Thyroid gland (tissue), 4 donors: ENCODE data around the gene SUCLG1. TPM values are rescaled to one million over a fixed set of nuclear protein-coding genes. Genes with fewer than 3 reads are reported as not detected.
"Not testable (repeated sequence)": the region's sequence is repeated elsewhere in the genome, so short reads cannot be mapped to it uniquely, and the experiment has no call there.

Experiments
- DNase-seq, 2 donors: peaks; one replicate each; pipeline ENCODE4 v3.0.0-alpha.2; 2019
- H3K27ac ChIP-seq, 3 donors: fragments of 200-600 bp; sonication (generic); 1 replicate in 2 of 3; 2 replicates in 1 of 3; pipeline ENCODE4 v1.5.1; 2016 to 2019; ENCODE audit warnings: mild to moderate bottlenecking in 1 of 3, moderate library complexity in 1 of 3
- H3K27me3 ChIP-seq: fragments of 200-600 bp; sonication (generic); one replicate; pipeline ENCODE4 v1.5.1; 2019
- H3K36me3 ChIP-seq, 2 donors: fragments of 200-600 bp; sonication (generic); one replicate each; pipeline ENCODE4 v1.5.1; 2016 to 2019
- H3K4me1 ChIP-seq, 2 donors: fragments of 200-600 bp; sonication (generic); one replicate each; pipeline ENCODE4 v1.5.1; 2017 to 2019
- H3K4me3 ChIP-seq, 3 donors: fragments of 200-600 bp; sonication (generic); replicated peaks in 1 of 3; 1 replicate in 2 of 3; 2 replicates in 1 of 3; pipeline ENCODE4 v1.5.1; 2016; ENCODE audit warnings: mild to moderate bottlenecking in 1 of 3
- H3K9me3 ChIP-seq: fragments of 200-600 bp; sonication (generic); one replicate; pipeline ENCODE4 v1.5.1; 2017
- CTCF ChIP-seq, 6 experiments: fragments of 200-600 bp in 3 of 6; fragments of 450-650 bp in 3 of 6; sonication (generic) in 3 of 6; IDR thresholded peaks; one replicate each; pipeline ENCODE4 v1.5.1; 2016 to 2019; ENCODE audit warnings: antibody characterized with exemption in 6 of 6, mild to moderate bottlenecking in 2 of 6, inconsistent platforms in 1 of 6, moderate library complexity in 1 of 6
- POLR2A ChIP-seq, 2 donors: fragments of 450-650 bp; IDR thresholded peaks; one replicate each; pipeline ENCODE4 v1.6.1; 2017; ENCODE audit warnings: antibody characterized with exemption in 2 of 2, mild to moderate bottlenecking in 2 of 2, moderate library complexity in 1 of 2
- WGBS, 2 donors: methylation state at CpG; one replicate each; pipeline ENCODE4 v1.1.5; 2017; 5-methylcytosine and 5-hydroxymethylcytosine counted together
- intact Hi-C: fragments of 100-400 bp; cut with DNase I; formaldehyde crosslinking; loops from one replicate; pipeline ENCODE4 v1.15.1; 2023
- total RNA-seq, 4 donors: library from RNA; depleted of rRNA; stranded (reverse); fragments of >200 nt; gene quantifications; one replicate each; pipeline ENCODE4 v1.2.3, GENCODE V29; 2016

The SUCLG1 gene
- total RNA-seq, 4 donors from 2014 or later: 109 to 169 (median 139) TPM

GRCh38 chr2:84417453-84418145, 41.5 kb downstream of the SUCLG1 start:
- DNase-seq: no peak
- Histone ChIP-seq H3K36me3 (peaks cover under 1 to 5% of the 10 kb centered on the region in 2 donors), H3K27ac (no peak overlapping the region), H3K4me1 (no peaks in the 10 kb centered on the region), H3K9me3 (no peaks in the 10 kb centered on the region), H3K4me3 (no peak overlapping the region), H3K27me3 (no peaks in the 10 kb centered on the region)
- intact Hi-C loops: no loop called here
- no peak for TF ChIP-seq CTCF (IDR thresholded peaks at IDR 0.05)
- no peak for TF ChIP-seq POLR2A (IDR thresholded peaks at IDR 0.05)
- WGBS, 2 donors: 85% methylated on average over 4 of the region's 4 CpGs

- no peak overlapping the region for H3K4me3 ChIP-seq
- H3K9me3 ChIP-seq: no peaks in the 10 kb centered on the region
- no peaks in the 10 kb centered on the region for H3K27me3 ChIP-seq
- no peak for DNase-seq
- no peaks in the 10 kb centered on the region for H3K36me3 ChIP-seq
- peak overlapping the region in 2 of 3 donors; percentile 52 to 62 for H3K27ac ChIP-seq
- TF ChIP-seq POLR2A (IDR thresholded peaks at IDR 0.05) (no peak), CTCF (IDR thresholded peaks at IDR 0.05) (no peak)
- H3K4me1 ChIP-seq: peaks cover 9 to 20% of the 10 kb centered on the region in 2 donors
- intact Hi-C loops: no loop called here
- WGBS, 2 donors: 19 to 34% methylated on average over 2 of the region's 2 CpGs
Measured at GRCh38 chr2:84409531-84409930, 49.5 kb downstream of the SUCLG1 start.

- H3K36me3 ChIP-seq, H3K4me1 ChIP-seq, H3K27me3 ChIP-seq, intact Hi-C loops, H3K27ac ChIP-seq, DNase-seq, H3K9me3 ChIP-seq, H3K4me3 ChIP-seq: not testable (repeated sequence)
- WGBS, 2 donors: 82 to 89% methylated on average over 3 of the region's 3 CpGs
Measured at GRCh38 chr2:84402111-84402510, 57.0 kb downstream of the SUCLG1 start.

GRCh38 chr2:84399839-84400238, 59.2 kb downstream of the SUCLG1 start:
- WGBS, 2 donors: 89 to 93% methylated on average over 1 of the region's 1 CpG
- DNase-seq, H3K27ac ChIP-seq, H3K9me3 ChIP-seq, intact Hi-C loops, H3K36me3 ChIP-seq, H3K27me3 ChIP-seq, H3K4me3 ChIP-seq, H3K4me1 ChIP-seq: not testable (repeated sequence)

GRCh38 chr2:84395820-84396219, 63.3 kb downstream of the SUCLG1 start:
- DNase-seq: no peak
- H3K4me1 ChIP-seq: no peaks in the 10 kb centered on the region
- no peaks in the 10 kb centered on the region for H3K27me3 ChIP-seq
- H3K9me3 ChIP-seq: no peaks in the 10 kb centered on the region
- TF ChIP-seq POLR2A (IDR thresholded peaks at IDR 0.05) (no peak), CTCF (IDR thresholded peaks at IDR 0.05) (no peak)
- H3K4me3 ChIP-seq: no peak overlapping the region
- intact Hi-C loops: no loop called here
- no peak overlapping the region for H3K27ac ChIP-seq
- 57 to 60% methylated on average over 3 of the region's 3 CpGs for WGBS, 2 donors
- no peaks in the 10 kb centered on the region for H3K36me3 ChIP-seq

- 73 to 85% methylated on average over 2 of the region's 2 CpGs for WGBS, 2 donors
- no peaks in the 10 kb centered on the region for H3K4me1 ChIP-seq
- TF ChIP-seq CTCF (IDR thresholded peaks at IDR 0.05) (no peak), POLR2A (IDR thresholded peaks at IDR 0.05) (no peak)
- intact Hi-C loops: no loop called here
- no peak overlapping the region for H3K4me3 ChIP-seq
- no peak overlapping the region for H3K27ac ChIP-seq
- no peaks in the 10 kb centered on the region for H3K27me3 ChIP-seq
- DNase-seq: no peak
- H3K36me3 ChIP-seq: no peaks in the 10 kb centered on the region
- H3K9me3 ChIP-seq: no peaks in the 10 kb centered on the region
Measured at GRCh38 chr2:84394628-84395027, 64.5 kb downstream of the SUCLG1 start.
